Kidney capillary endothelial cell (primary cell): ENCODE results near the gene ARHGAP36.
A peak's percentile ranks its signal among the peaks of the same experiment; 100 is the strongest.

Source experiments
- DNase-seq: peaks from one replicate; pipeline ENCODE4 v3.0.0-alpha.2; 2018; ENCODE audit warnings: low spot score

The ARHGAP36 gene

GRCh38 chrX:131058136-131058868 is at the start of gene ARHGAP36:
ARHGAP36 (plus strand) TSS chrX:131058346; CDS start chrX:131081666, 23,320 bp downstream.
- DNase-seq = no peak

- no peak for DNase-seq
Measured at GRCh38 chrX:131010186-131010585, 48.0 kb upstream of the ARHGAP36 start.

GRCh38 chrX:131025336-131025735 is 32.8 kb upstream of the ARHGAP36 start:
- DNase-seq = no peak

GRCh38 chrX:131032354-131033230 is 25.6 kb upstream of the ARHGAP36 start:
- no peak for DNase-seq

GRCh38 chrX:131034063-131034462 is 24.1 kb upstream of the ARHGAP36 start:
- no peak for DNase-seq

- DNase-seq = no peak
Measured at GRCh38 chrX:131040781-131041180, 17.4 kb upstream of the ARHGAP36 start.

- DNase-seq = no peak
Measured at GRCh38 chrX:131041667-131042066, 16.5 kb upstream of the ARHGAP36 start.

GRCh38 chrX:131045726-131046125 is 12.4 kb upstream of the ARHGAP36 start:
- DNase-seq = no peak

GRCh38 chrX:131046596-131046995 is 11.6 kb upstream of the ARHGAP36 start:
- no peak for DNase-seq

GRCh38 chrX:131047180-131047579 is 11.0 kb upstream of the ARHGAP36 start:
- no peak for DNase-seq

GRCh38 chrX:131053076-131053475 is 5.1 kb upstream of the ARHGAP36 start:
- no peak for DNase-seq

- DNase-seq = no peak
Measured at GRCh38 chrX:131054906-131055305, 3.2 kb upstream of the ARHGAP36 start.

- DNase-seq = no peak
Measured at GRCh38 chrX:131057706-131058105, 440 bp upstream of the ARHGAP36 start.

GRCh38 chrX:131059246-131059645 is 1.1 kb downstream of the ARHGAP36 start:
- DNase-seq = no peak

GRCh38 chrX:131060147-131060546 is 2.0 kb downstream of the ARHGAP36 start:
- DNase-seq = no peak

GRCh38 chrX:131061306-131061705 is 3.2 kb downstream of the ARHGAP36 start:
- no peak for DNase-seq

- no peak for DNase-seq
Measured at GRCh38 chrX:131063613-131064012, 5.5 kb downstream of the ARHGAP36 start.

- DNase-seq = no peak
Measured at GRCh38 chrX:131066237-131066636, 8.1 kb downstream of the ARHGAP36 start.

GRCh38 chrX:131067216-131067615 is 9.1 kb downstream of the ARHGAP36 start:
- no peak for DNase-seq

GRCh38 chrX:131067846-131068745 is 9.9 kb downstream of the ARHGAP36 start:
- no peak for DNase-seq

- DNase-seq = peak; percentile 4
Measured at GRCh38 chrX:131068945-131069719, 11.0 kb downstream of the ARHGAP36 start.
